Measurements from ENCODE around the gene PTPRG. TPM values are rescaled to one million over a fixed set of nuclear protein-coding genes. Genes with fewer than 3 reads are reported as not detected.

The PTPRG gene
- total RNA-seq, 1 experiment from 2014 or later: 69.3 TPM

DNA sequence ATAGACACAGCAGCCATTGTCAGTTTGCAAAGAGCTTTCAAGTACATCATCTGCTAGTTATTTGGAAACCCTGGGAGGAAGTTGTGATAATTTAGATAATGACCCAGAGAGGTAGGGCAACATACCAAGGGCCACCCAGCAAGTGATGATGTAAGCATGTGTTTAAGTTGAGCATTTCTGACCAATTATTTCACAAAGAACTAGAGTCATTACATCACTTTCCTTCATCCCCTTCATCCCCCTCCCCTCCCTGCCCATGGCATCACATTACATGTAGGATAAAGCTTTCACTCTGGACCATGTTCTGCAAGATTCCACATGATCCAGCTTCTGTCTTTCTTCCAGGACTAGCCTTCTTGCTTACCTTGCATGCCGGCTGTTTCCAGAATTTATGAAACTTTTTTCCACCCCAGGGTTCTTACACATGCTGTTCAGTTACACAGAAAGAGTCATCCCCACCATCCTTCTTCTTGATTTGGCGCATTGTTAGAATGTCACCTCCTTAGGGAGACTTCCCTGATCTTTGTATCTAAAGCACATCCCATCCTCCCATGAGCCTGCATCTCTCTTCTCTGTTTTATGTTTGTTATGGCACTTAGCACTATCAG, 71.3 kb downstream of the PTPRG start:
- no peaks in the 10 kb centered on the region for H3K9me3 ChIP-seq (ENCODE audit: control insufficient read depth, low read depth, low read length)
- H2BK5ac ChIP-seq (ENCODE audit: insufficient read length, low read length): no peak overlapping the region
- H3K4me2 ChIP-seq (ENCODE audit: insufficient read depth, insufficient read length, low read length): no peak overlapping the region
- no peak overlapping the region for H4K91ac ChIP-seq (ENCODE audit: insufficient read length, low read depth, low read length)
- Mint-ChIP-seq H3K4me3 (no peak overlapping the region), H3K27ac (no peak overlapping the region), H3K27me3 (ENCODE audit: low read depth) (no peaks in the 10 kb centered on the region), H3K36me3 (ENCODE audit: insufficient read depth in 1 of 3, low read depth in 3 of 3) (peaks cover 15 to 22% (median 20%) of the 10 kb centered on the region in 3 experiments), H3K4me1 (peaks cover 29 to 37% of the 10 kb centered on the region in 2 experiments), H3K9me3 (peaks cover 4 to 9% of the 10 kb centered on the region in 2 experiments; a peak in 4 of 5 replicates)
- H2AFZ ChIP-seq (ENCODE audit: low read length): no peak overlapping the region
- no peak overlapping the region for H2BK120ac ChIP-seq (ENCODE audit: low read depth, low read length, poor library complexity, severe bottlenecking)
- no peak for TF ChIP-seq CTCF (conservative IDR thresholded peaks at IDR 0.05)
- H3K18ac ChIP-seq (ENCODE audit: insufficient read length, low read depth, low read length): no peak overlapping the region
- H2BK15ac ChIP-seq (ENCODE audit: low read depth, low read length): no peak overlapping the region
- no CpG with 5 or more reads among the region's 2 CpGs for WGBS (ENCODE audit: extremely low coverage, insufficient read length, low lambda C conversion rate)
- H3K9ac ChIP-seq (ENCODE audit: extremely low read depth, insufficient read length, low read length): no peak overlapping the region
- H3K79me1 ChIP-seq (ENCODE audit: insufficient read depth, low read depth, low read length, poor library complexity, severe bottlenecking): peaks cover 7% of the 10 kb centered on the region
- H3K4me1 ChIP-seq (ENCODE audit: insufficient read depth, low read length): peaks cover 4% of the 10 kb centered on the region; the same call in 1 of the 2 replicates
- H3K23ac ChIP-seq (ENCODE audit: insufficient read length, low read depth, low read length): no peak overlapping the region
- no peak for DNase-seq
- no peak overlapping the region for H3T11ph ChIP-seq (ENCODE audit: low read length)
- H2BK20ac ChIP-seq (ENCODE audit: low read depth, low read length, poor library complexity, severe bottlenecking): no peak overlapping the region
- no peak overlapping the region for H3K14ac ChIP-seq (ENCODE audit: insufficient read depth, low read length)
- H4K8ac ChIP-seq (replicated peaks; ENCODE audit: insufficient read length, low read depth, low read length): no peak overlapping the region
- no peaks in the 10 kb centered on the region for H3K27me3 ChIP-seq (ENCODE audit: insufficient read depth, low read length)
- no peak overlapping the region for H4K5ac ChIP-seq (ENCODE audit: insufficient read length, low read depth, low read length)
- H2BK12ac ChIP-seq (ENCODE audit: insufficient read length, low read depth, low read length): no peak overlapping the region
- no peak overlapping the region for H3K4ac ChIP-seq (ENCODE audit: low read depth, low read length)
- H3K23me2 ChIP-seq (ENCODE audit: insufficient read length, low read depth, low read length, poor library complexity, severe bottlenecking): no peaks in the 10 kb centered on the region
- H2AK5ac ChIP-seq (ENCODE audit: insufficient read length, low read length): no peak overlapping the region
- H4K20me1 ChIP-seq (ENCODE audit: control insufficient read depth, insufficient read depth, insufficient read length): no peaks in the 10 kb centered on the region
- no peak overlapping the region for H3K27ac ChIP-seq (ENCODE audit: insufficient read length, low read depth, low read length)
- no peak overlapping the region for H3K56ac ChIP-seq (ENCODE audit: insufficient read length, low read depth, low read length)
- peaks cover 59% of the 10 kb centered on the region for H3K79me2 ChIP-seq (ENCODE audit: insufficient read depth, low read length)
